Suppressor macrophage (primary cell): ENCODE results near the gene C3orf62.
"Not testable (repeated sequence)": the region's sequence is repeated elsewhere in the genome, so short reads cannot be mapped to it uniquely, and the experiment has no call there.

ENCODE experiments used
- DNase-seq, 4 experiments: peaks; one replicate each; pipeline ENCODE4 v3.0.0-alpha.2; 2020 to 2022

The C3orf62 gene

DNA sequence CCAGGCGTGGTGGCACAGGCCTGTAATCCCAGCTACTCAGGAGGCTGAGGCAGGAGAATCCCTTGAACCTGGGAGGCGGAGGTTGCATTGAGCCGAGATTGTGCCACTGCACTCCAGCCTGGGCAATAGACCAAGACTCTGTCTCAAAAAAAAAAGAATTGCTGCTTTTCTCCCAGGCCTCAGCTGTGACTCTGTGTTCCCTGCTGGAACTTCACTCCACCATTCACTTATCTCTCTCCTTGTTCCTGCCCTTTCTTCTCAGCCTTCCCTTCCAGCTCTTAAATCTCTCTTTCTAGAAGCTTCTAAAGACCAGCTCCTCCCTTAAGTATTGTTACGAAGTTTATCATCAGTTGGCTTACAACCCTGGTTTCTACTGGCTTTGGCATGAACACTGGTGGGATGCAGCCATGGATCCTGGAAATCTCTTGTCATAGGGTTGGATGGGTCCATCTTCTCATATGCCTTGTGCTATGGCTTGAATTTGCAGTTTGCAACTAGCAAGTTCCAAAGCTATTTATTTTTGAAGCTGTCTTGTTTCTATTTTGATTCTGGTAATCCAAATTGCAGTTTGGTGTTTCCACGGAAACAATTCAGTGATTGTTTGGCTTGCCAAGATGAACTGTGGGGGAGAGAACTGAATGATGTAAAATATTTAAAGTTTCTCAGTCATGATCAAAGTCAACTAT is 10.5 kb downstream of the C3orf62 start:
- DNase-seq: no peak

DNA sequence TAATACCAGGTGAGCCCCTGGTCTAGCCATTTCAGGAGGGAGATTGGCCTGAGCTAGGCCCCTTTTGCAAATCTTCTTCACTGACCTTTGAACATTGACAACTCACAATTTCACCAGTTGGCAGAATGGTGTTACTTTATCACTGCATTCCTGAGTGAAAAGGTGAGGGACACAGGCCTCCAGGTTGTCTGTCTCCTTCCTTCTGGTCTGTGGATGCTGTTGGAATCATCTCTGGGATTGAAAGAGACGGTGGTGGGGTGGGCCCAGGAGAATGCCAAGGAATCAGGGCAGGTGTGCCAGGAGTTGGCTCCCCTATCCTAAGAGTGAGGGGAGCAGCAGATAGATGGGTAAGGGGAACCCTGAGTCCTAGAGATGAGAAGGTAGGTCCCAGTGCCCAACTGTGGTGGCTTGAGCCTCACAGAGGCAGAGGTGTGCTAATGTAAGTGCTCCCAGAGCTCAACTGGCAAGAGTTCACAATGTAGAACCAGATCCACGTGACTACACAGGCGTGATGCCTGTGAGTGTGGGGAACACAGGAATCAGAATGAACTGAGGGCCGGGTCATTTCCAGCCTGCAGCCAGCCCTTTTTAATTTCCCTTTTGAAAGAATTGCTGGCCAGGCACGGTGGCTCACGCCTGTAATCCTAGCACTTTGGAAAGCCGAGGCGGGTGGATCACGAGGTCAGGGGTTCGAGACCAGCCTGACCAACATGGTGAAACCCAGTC is 11.2 kb downstream of the C3orf62 start:
- DNase-seq: no peak

DNA sequence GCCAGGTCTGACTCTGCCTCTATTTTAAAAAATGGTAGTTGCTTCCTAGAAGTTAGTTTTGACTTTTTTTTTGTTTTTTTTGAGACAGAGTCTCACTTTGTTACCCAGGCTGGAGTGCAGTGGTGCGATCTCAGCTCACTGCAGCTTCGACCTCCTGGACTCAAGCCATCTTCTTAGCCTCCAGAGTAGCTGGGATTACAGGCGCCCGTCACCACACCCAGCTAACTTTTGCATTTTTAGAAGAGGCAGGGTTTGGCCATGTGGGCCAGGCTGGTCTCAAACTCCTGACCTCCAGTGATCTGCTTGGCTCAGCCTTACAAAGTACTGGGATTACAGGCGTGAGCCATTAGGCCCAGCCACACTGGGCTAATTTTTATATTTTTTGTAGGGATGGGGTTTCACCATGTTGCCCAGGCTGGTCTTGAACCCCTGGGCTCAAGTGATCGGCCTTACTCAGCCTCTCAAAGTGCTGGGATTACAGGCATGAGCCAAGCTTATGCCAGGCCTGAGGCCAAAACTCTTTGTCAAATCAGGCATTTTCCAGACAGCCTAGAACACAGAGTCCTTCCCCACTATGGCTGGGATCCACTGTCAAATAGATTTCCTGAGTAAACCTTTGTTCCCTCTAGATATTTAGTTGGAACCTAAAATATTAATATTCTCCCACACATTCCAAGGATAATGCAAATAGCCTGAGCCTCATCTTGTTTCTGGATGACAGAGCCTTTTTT is 13.7 kb downstream of the C3orf62 start:
- no peak for DNase-seq

DNA sequence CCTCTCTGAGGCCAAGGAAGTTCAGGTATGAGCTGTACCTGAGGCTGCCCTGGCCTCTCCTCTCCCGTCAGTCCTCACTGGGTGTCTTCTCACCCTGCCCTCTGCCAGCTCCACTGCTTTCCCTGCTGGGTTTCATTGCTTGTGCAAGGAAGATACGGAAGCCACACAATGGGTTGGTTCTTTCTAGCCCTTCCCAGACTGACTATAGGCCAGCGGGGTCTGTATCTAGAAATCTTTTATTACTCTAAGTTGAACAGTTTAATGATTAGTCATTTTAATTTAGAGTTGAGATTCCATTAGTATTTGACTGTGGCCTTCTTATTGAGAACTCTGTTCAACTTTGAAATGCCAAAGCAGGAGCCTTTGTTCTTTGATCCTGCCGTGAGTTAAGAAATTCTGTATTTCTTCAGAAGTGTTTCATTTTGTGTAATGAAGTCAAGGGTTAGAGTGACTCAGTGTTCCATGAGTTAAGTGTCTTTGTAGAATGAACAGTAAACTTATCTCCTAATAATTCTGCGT is 16.2 kb downstream of the C3orf62 start:
- DNase-seq: peak in 2 of 4 experiments; percentile 38 to 56

DNA sequence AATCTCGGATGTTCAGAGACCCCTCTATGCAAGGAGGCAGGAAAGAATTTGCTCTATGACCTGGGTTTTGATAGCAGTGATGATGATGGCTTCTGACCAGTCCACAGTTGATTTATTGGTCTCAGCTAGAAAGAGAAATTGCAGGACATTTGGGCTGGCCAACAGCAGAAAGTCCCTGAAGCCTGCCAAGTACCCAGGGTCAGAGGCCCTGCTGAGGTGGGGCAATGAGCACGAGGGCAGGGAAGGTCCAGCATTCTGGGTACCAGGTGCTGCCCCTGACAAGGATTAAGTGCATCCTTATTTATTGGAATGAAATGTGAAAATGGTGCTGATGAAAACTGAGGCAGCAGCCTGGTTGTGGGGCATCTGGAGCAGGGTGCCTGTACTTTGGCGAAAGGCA is 19.8 kb downstream of the C3orf62 start:
- DNase-seq: no peak

DNA sequence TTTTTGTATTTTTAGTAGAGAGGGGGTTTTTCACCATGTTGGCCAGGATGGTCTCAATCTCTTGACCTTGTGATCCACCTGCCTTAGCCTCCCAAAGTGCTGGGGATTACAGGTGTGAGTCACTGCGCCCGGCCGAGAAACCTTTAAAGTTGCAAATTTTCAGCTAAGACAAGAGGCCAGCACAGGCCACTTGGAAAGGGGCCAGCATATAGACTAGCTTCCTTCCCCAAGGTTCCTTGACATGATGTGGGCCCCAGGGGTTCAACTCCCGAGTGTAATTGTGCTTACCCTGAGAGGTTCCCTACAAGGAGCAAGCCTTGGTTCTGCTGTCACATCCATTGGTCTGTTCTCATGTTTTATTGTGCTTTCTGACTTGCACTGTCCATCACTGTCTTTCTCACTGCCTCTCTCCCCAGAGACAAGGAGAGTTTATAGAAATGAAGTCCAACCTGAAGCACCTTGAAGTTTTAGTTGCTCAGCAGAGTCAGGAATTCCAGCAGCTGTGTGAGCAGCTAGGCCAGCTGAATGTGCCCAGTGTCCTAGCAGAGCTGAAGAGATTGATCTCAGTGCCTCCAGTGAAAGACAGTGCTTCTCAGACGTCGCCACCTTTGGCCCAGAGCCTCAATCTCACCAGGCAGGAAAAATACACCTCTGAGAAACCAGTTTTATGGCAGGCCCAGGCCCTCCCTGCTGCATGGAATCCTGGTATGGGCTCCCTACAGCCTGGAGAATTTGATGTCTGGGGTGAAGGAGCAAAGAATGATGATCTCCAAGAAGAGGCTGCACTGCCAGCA is 21.1 kb downstream of the C3orf62 start:
- DNase-seq: peak in 3 of 4 experiments; percentile 30 to 42 (median 30)

DNA sequence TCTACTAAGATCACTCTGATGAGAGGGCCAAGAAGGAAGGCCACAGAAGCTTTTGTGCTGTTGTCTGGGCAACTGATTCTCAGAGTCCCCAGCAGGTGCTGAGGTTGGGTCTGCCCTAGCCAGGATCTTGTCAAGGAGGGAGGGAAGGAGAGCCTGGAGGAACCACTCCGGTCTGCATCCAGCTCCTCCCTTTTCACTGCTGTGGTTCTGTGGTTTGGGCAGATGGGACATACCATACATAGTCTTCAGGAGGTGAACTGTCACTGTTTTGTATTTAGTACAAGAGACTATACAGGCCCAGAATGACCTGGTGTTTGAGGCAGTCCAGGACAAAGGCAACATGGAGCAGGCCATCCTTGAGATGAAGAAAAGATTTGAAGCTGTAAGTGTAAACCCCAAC is 21.9 kb downstream of the C3orf62 start:
- DNase-seq: peak in 3 of 4 experiments; percentile 20 to 37 (median 26)

DNA sequence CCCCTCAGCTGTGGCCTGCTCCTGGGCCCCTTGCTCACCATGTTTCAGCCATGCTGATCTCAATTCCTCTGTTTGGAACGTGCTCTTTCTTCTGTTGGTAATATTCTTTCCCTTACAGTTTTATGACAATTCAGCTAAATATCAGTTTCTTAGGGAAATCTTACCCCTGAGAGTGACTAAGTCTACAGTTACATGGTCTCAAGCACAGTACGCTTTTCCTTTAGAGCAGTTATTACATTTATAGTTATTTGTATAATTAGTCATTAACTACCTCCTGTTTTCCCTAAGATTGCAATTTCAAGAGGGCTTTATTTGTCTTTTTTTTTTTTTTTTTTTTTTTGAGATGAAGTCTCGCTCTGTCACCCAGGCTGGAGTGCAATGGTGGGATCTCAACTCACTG is 23.5 kb downstream of the C3orf62 start:
- DNase-seq: no peak

DNA sequence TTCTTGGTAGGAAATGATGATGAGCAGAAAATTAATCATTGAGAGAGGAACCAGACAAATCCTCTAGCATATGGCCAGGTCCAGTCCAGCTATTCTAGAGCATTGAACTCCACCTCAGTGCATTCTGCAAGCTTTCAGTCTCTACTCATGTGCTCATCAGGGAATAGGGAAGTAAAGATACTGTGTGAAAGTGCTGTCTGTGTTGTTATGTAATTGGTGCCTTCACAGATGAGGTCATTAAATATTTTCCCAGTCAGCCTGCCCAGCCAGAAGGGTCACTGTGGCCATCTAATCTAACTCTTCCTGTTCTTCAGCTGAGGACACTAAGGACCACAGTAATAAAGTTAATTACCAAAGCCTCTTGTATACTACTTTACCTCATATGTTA is 28.2 kb downstream of the C3orf62 start:
- DNase-seq: peak; percentile 83 to 98 (median 90)

DNA sequence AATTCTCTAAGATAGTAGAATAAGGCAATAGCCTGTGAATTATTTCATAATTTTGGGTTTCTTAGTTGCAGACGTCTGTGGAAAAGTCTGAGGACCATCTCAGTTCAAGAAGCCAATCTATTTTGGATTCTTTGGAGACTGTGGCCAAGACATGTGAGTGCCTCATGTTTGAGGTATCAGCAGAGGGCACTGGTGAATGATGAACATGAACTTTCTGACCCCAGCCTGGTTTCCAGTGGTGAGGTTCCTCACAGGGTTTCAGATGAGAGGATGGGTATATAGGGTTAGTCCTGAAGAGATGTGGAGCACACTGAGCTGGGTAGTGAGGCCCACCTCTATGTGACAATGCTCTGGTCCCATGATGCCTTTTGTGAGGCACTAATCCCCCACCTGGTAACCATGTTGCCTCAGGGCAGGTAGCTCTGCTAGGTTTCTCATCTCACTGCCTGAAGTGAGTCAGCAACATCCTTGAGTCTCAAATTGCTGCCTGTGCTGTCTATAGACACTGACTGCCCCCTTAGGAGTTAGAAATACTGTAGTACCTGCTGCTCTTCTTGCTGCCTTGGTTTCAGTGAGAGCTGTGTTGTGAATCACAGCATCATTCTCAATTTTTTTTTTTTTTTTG is 32.3 kb downstream of the C3orf62 start:
- DNase-seq: peak; percentile 82 to 89 (median 86)

DNA sequence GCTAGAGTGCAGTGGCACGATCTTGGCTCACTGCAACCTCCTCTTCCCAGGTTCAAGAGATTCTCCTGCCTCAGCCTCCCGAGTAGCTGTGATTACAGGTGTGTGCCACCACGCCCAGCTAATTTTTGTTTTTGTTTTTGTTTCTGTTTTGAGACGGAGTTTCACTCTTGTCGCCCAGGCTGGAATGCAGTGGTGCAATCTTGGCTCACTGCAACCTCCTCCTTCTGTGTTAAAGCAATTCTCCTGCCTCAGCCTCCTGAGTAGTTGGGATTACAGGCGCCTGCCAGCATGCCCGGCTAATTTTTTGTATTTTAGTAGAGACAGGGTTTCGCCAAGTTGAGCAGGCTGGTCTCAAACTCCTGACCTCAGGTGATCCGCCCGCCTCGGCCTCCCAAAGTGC is 36.9 kb downstream of the C3orf62 start:
- DNase-seq: not testable (repeated sequence)

DNA sequence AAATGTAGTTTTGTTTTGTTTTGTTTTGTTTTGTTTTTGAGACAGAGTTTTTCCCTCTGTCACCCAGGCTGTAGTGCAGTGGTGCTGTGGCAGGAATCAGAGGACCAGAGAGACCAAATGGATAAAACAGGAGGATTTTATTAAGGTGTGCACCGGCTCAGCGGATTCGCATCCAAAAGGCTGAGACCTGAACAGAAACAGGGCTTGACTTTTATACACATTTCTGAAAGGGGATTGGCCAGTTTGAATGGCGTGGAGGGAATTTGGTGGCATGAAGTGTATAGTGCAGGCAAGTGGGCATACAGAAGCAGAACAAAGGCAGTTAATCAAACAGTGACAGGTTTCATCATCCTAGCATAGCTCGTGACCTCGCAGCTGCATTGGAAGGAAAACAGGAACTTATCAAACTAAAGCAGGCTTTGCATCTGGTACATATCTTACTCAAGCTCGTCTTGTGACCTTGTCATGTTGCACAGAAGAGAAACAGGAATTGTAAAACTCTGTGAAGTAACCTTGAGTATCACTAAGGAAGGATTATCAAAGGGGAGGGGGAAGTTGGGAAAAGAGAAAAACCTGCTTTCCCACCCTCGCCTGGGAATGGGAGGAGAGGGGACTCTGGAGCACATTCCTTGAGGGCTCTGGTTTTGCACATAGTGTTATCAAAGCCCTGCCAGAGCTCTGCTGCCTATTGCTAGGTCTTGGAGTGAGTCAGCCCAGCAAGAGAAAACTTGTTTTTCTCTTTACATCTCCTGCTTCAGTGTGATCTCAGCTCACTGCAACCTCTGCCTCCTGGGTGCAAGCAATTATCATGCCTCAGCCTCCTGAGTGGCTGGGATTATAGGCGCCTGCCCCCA is 38.5 kb downstream of the C3orf62 start:
- DNase-seq: peak; percentile 88 to 99 (median 94)

DNA sequence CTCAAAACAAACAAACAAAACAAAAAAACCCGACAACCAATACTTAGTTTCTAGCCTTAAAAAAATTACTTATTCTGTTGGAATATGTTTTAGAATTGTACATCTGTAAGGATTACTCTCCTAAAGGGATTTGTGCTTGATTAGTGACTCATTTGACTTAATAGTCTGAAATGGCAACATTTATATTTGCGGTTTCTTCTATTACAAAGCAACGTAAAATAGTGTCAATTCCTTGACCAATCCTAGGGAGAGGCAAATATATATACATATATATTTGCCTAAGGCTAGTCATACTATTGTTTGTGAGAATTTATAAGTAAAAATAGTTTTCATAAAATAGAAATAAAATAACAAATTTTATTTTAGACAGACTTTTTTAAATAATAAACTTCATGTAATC is 39.7 kb downstream of the C3orf62 start:
- no peak for DNase-seq

DNA sequence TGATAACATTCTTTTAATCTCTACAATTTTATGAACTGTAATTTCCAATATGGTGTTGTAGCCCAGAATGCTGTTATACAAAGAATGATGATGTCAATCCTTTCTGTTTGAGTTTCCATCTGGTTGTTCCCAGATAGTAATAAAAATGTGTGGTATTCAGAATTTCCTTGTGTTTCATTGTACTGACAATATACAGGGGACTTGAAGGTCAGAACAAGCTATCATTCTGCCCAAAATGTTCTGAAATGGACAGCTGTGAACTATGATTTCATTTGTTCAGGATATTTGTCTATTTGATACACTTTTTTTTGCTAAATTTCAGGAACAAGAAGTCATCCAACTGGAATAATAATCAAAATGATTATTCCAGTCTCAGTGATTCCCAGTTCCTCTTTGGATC is 40.8 kb downstream of the C3orf62 start:
- no peak for DNase-seq

DNA sequence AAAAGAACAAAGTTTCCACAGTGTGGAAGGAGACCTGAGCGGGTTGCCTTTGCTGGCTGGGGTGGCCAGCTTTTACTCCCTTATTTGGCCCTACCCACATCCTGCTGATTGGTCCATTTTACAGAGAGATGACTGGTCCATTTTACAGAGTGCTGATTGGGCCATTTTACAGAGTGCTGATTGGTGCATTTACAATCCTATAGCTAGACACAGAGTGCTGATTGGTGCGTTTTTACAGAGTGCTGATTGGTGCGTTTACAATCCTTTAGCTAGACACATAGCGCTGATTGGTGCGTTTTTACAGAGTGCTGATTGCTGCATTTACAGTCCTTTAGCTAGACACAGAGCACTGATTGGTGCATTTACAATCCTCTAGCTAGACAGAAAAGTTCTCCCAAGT is 48.2 kb downstream of the C3orf62 start:
- not testable (repeated sequence) for DNase-seq

DNA sequence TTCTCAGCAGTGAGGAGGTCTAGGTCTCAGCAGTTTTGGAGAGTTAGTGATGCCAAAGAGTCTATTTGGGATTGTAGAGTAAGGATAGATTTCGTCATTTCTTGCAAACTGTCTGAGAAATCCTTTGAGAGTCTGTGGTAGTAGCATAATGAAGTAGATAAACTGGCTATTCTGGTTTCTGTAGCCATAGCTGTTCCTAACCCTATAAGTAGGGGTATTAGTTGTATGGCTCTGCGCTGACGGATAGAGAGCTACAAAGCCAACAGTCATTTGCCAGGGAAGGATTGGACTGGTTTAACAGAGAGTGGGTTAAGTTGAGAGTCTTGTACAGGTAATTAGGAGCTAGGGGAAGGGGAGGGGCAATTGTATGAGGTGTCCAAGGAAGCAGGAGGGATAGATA is 55.0 kb downstream of the C3orf62 start:
- DNase-seq: no peak

DNA sequence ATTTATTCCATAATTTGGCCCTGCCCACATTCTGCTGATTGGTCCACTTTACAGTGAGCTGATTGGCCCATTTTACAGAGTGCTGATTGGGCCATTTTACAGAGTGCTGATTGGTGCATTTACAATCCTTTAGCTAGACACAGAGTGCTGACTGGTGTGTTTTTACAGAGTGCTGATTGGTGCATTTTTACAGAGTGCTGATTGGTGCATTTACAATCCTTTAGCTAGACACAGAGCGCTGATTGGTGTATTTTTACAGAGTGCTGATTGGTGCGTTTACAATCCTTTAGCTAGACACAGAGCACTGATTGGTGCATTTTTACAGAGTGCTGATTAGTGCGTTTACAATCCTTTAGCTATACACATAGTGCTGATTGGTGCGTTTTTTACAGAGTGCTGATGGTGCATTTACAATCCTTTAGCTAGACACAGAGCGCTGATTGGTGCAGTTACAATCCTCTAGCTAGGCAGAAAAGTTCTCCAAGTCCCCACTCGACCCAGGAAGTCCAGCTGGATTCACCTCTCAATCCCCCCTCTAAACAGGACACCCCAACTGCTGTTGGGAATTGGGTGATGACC is 56.0 kb downstream of the C3orf62 start:
- not testable (repeated sequence) for DNase-seq

DNA sequence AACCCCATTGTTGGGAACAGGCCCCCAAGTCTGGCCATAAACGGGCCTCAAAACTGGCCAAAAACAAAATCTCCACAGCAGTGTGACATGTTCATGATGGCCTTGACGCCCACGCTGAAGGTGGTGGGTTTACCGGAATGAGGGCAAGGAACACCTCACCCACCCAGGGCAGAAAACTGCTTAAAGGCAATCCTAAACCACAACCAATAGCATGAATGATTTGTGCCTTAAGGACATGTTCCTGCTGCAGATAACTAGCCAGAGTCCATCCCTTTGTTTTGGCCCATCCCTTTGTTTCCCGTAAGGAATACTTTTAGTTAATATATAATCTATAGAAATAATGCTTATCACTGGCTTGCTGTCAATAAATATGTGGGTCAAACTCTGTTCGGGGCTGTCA is 57.9 kb downstream of the C3orf62 start:
- no peak for DNase-seq
